Neuronal stem cell (in vitro differentiated cells): ENCODE measurements around the gene CKS1B.

Experiments used
- DNase-seq: peaks from one replicate; pipeline ENCODE4 v3.0.0-alpha.2; 2013; ENCODE audit warnings: low spot score
- H2AFZ ChIP-seq: one replicate; pipeline ENCODE4 v1.6.1; 2013; ENCODE audit warnings: mild to moderate bottlenecking, low read length, inconsistent platforms
- H2AK5ac ChIP-seq: 2 replicates; pipeline ENCODE4 v1.6.1; 2013; ENCODE audit warnings: low read depth, mild to moderate bottlenecking, inconsistent platforms, low read length, moderate library complexity, mixed read lengths
- H2BK120ac ChIP-seq: 2 replicates; pipeline ENCODE4 v1.6.1; 2013; ENCODE audit warnings: low read depth, mild to moderate bottlenecking, inconsistent platforms, low read length, moderate library complexity, mixed read lengths
- H2BK12ac ChIP-seq: one replicate; pipeline ENCODE4 v1.6.1; 2013; ENCODE audit warnings: low read length, inconsistent platforms
- H2BK15ac ChIP-seq: 2 replicates; pipeline ENCODE4 v1.6.1; 2013; ENCODE audit warnings: mild to moderate bottlenecking, low read length, inconsistent platforms, mixed read lengths
- H2BK5ac ChIP-seq: one replicate; pipeline ENCODE4 v1.6.1; 2013; ENCODE audit warnings: inconsistent platforms, mild to moderate bottlenecking, low read length, moderate library complexity
- H3K14ac ChIP-seq: one replicate; pipeline ENCODE4 v1.6.1; 2013; ENCODE audit warnings: low read length, inconsistent platforms
- H3K18ac ChIP-seq: 2 replicates; pipeline ENCODE4 v1.6.1; 2013; ENCODE audit warnings: low read length, inconsistent platforms
- H3K23ac ChIP-seq: 2 replicates; pipeline ENCODE4 v1.6.1; 2013; ENCODE audit warnings: low read depth, mild to moderate bottlenecking, mixed read lengths, low read length, inconsistent platforms; ENCODE audit not compliant: poor library complexity
- H3K27ac ChIP-seq: replicated peaks from 3 replicates; pipeline ENCODE4 v1.5.1; 2013; ENCODE audit warnings: low read length, inconsistent platforms
- H3K27me3 ChIP-seq, 3 experiments: 2 replicates each; pipeline ENCODE4 v1.6.1; 2013; ENCODE audit warnings: low read length in 3 of 3, mild to moderate bottlenecking in 2 of 3, inconsistent platforms in 1 of 3, low read depth in 1 of 3, mixed read lengths in 1 of 3, moderate library complexity in 1 of 3; ENCODE audit not compliant: control insufficient read depth in 3 of 3, insufficient read depth in 3 of 3
- H3K36me3 ChIP-seq, 2 donors: replicated peaks in 1 of 2; 2 replicates each; pipeline ENCODE4 v1.6.1; 2013; ENCODE audit warnings: low read length in 2 of 2; ENCODE audit not compliant: control insufficient read depth in 2 of 2, insufficient read depth in 2 of 2
- H3K4ac ChIP-seq: 2 replicates; pipeline ENCODE4 v1.6.1; 2013; ENCODE audit warnings: inconsistent platforms, mild to moderate bottlenecking, low read length, moderate library complexity
- H3K4me1 ChIP-seq, 2 donors: 1 replicate in 1 of 2; 2 replicates in 1 of 2; pipeline ENCODE4 v1.6.1; 2013; ENCODE audit warnings: low read length in 2 of 2, low read depth in 1 of 2; ENCODE audit not compliant: control insufficient read depth in 2 of 2, insufficient read depth in 1 of 2
- H3K4me2 ChIP-seq: one replicate; pipeline ENCODE4 v1.6.1; 2013; ENCODE audit warnings: mild to moderate bottlenecking, low read length, inconsistent platforms; ENCODE audit not compliant: insufficient read depth, poor library complexity, severe bottlenecking
- H3K4me3 ChIP-seq, 2 donors: 2 replicates each; pipeline ENCODE4 v1.5.1; 2013; ENCODE audit warnings: low read length in 2 of 2, mild to moderate bottlenecking in 2 of 2, inconsistent platforms in 1 of 2, moderate library complexity in 1 of 2
- H3K79me1 ChIP-seq: one replicate; pipeline ENCODE4 v1.6.1; 2013; ENCODE audit warnings: low read depth, mild to moderate bottlenecking, inconsistent platforms, low read length, moderate library complexity
- H3K9ac ChIP-seq: one replicate; pipeline ENCODE4 v1.6.1; 2013; ENCODE audit warnings: mild to moderate bottlenecking, low read depth, low read length, inconsistent platforms; ENCODE audit not compliant: poor library complexity
- H3K9me3 ChIP-seq, 2 donors: replicated peaks in 1 of 2; 2 replicates each; pipeline versions ENCODE3 to v1.6.1; 2013; ENCODE audit warnings: low read length in 2 of 2, mild to moderate bottlenecking in 2 of 2, inconsistent platforms in 1 of 2, low read depth in 1 of 2, mixed read lengths in 1 of 2, moderate library complexity in 1 of 2; ENCODE audit not compliant: control insufficient read depth in 2 of 2, insufficient read depth in 1 of 2
- H4K8ac ChIP-seq: one replicate; pipeline ENCODE4 v1.6.1; 2013; ENCODE audit warnings: low read depth, mild to moderate bottlenecking, inconsistent platforms, low read length, moderate library complexity
- H4K91ac ChIP-seq: one replicate; pipeline ENCODE4 v1.6.1; 2013; ENCODE audit warnings: low read length, low read depth, mild to moderate bottlenecking, inconsistent platforms; ENCODE audit not compliant: poor library complexity
- WGBS, 2 donors: extraction: QIAGEN DNeasy Blood & Tissue Kit; methylation state at CpG; one replicate each; pipeline ENCODE4 v1.1.7; 2013; ENCODE audit warnings: missing lambda C conversion rate in 2 of 2, mixed read lengths in 1 of 2; ENCODE audit not compliant: insufficient read length in 2 of 2, insufficient replicate concordance in 1 of 2; ENCODE audit errors: extremely low coverage in 2 of 2; 5-methylcytosine and 5-hydroxymethylcytosine counted together

Gene CKS1B

GRCh38 chr1:154934358-154934948 lies 40.0 kb upstream of the CKS1B start:
- Histone ChIP-seq H3K14ac (no peak overlapping the region), H3K18ac (no peak overlapping the region), H3K79me1 (no peaks in the 10 kb centered on the region), H3K4ac (no peak overlapping the region), H3K9me3 (peaks cover 0 to 2% of the 10 kb centered on the region in 2 donors), H2BK15ac (no peak overlapping the region), H2AFZ (no peak overlapping the region), H3K4me1 (peaks cover 4 to 5% of the 10 kb centered on the region in 2 donors), H4K8ac (no peak overlapping the region), H3K4me3 (no peak overlapping the region), H3K36me3 (peaks cover 0 to 11% of the 10 kb centered on the region in 2 donors), H4K91ac (no peak overlapping the region), H2BK5ac (no peak overlapping the region), H2BK12ac (no peak overlapping the region), H3K23ac (no peak overlapping the region), H2AK5ac (no peak overlapping the region), H3K27ac (no peak overlapping the region), H3K27me3 (no peaks in the 10 kb centered on the region), H3K4me2 (no peak overlapping the region), H2BK120ac (no peak overlapping the region), H3K9ac (no peak overlapping the region)
- no CpG with 5 or more reads among the region's 5 CpGs for WGBS, 2 donors
- DNase-seq: no peak

- H3K23ac ChIP-seq: peak overlapping the region; percentile 97
- H3K4me2 ChIP-seq: peak overlapping the region; percentile 96
- H2AK5ac ChIP-seq: peak overlapping the region; percentile 72
- H3K27me3 ChIP-seq: no peaks in the 10 kb centered on the region
- H3K36me3 ChIP-seq: peaks cover 0 to 6% of the 10 kb centered on the region in 2 donors
- peaks cover 0 to 2% of the 10 kb centered on the region in 2 donors for H3K9me3 ChIP-seq
- peak overlapping the region; percentile 100 for H3K18ac ChIP-seq
- no CpG with 5 or more reads among the region's 27 CpGs for WGBS, 2 donors
- H2AFZ ChIP-seq: peak overlapping the region; percentile 85
- H3K4me1 ChIP-seq: peaks cover 14 to 17% of the 10 kb centered on the region in 2 donors
- no peak overlapping the region for H4K8ac ChIP-seq
- H2BK5ac ChIP-seq: peak overlapping the region; percentile 99
- peak overlapping the region; percentile 95 for H3K27ac ChIP-seq
- no peak overlapping the region for H2BK15ac ChIP-seq
- H2BK12ac ChIP-seq: no peak overlapping the region
- H2BK120ac ChIP-seq: peak overlapping the region; percentile 99
- DNase-seq: no peak
- no peak overlapping the region for H4K91ac ChIP-seq
- no peak overlapping the region for H3K4ac ChIP-seq
- peak overlapping the region; percentile 97 for H3K9ac ChIP-seq
- H3K14ac ChIP-seq: no peak overlapping the region
- no peaks in the 10 kb centered on the region for H3K79me1 ChIP-seq
- H3K4me3 ChIP-seq: peak overlapping the region; percentile 61 to 86
These were observed 38.5 kb upstream of the CKS1B start for GRCh38 chr1:154935749-154936554.

GRCh38 chr1:154936555-154937084 lies 37.9 kb upstream of the CKS1B start, which contains the start of gene PMVK:
PMVK (minus strand) TSS chr1:154936719; CDS start chr1:154936685, 34 bp downstream.
- peak within 1 kb of the TSS; percentile 85 for H2AFZ ChIP-seq
- H2AK5ac ChIP-seq: peak within 1 kb of the TSS; percentile 72
- peak within 1 kb of the TSS; percentile 90 for H2BK15ac ChIP-seq
- peaks cover 0 to 6% of the 10 kb centered on the region in 2 donors for H3K36me3 ChIP-seq
- H3K4ac ChIP-seq: no peak within 1 kb of the TSS
- H3K27me3 ChIP-seq: no peaks in the 10 kb centered on the region
- peak within 1 kb of the TSS; percentile 99 for H2BK120ac ChIP-seq
- H3K4me1 ChIP-seq: peaks cover 20 to 23% of the 10 kb centered on the region in 2 donors
- WGBS, 2 donors: no CpG with 5 or more reads among the region's 45 CpGs
- H3K9me3 ChIP-seq: peaks cover 0 to 2% of the 10 kb centered on the region in 2 donors
- H3K18ac ChIP-seq: peak within 1 kb of the TSS; percentile 100
- peak within 1 kb of the TSS; percentile 97 for H3K9ac ChIP-seq
- H3K23ac ChIP-seq: peak within 1 kb of the TSS; percentile 97
- peak within 1 kb of the TSS; percentile 92 for H3K14ac ChIP-seq
- no peak within 1 kb of the TSS for H2BK12ac ChIP-seq
- peak within 1 kb of the TSS; percentile 94 for H4K8ac ChIP-seq
- no peak within 1 kb of the TSS for H4K91ac ChIP-seq
- H3K27ac ChIP-seq: peak within 1 kb of the TSS; percentile 95
- H3K4me3 ChIP-seq: peak within 1 kb of the TSS; percentile 61 to 86
- peak within 1 kb of the TSS; percentile 99 for H2BK5ac ChIP-seq
- H3K4me2 ChIP-seq: peak within 1 kb of the TSS; percentile 96
- peak; percentile 96 for DNase-seq
- no peaks in the 10 kb centered on the region for H3K79me1 ChIP-seq
